GM12891 (cell line): ENCODE data around the gene DCDC2C.

ENCODE experiments used
- PAX5 ChIP-seq: IDR thresholded peaks from 2 replicates; pipeline ENCODE4 v1.6.1; 2011; ENCODE audit warnings: low read length, moderate library complexity, mild to moderate bottlenecking; ENCODE audit not compliant: insufficient read depth, severe bottlenecking
- POLR2A ChIP-seq: IDR thresholded peaks from 2 replicates; pipeline ENCODE4 v1.6.1; 2011; ENCODE audit warnings: low read depth, low read length, control low read depth
- POLR2AphosphoS5 ChIP-seq: IDR thresholded peaks from 2 replicates; pipeline ENCODE4 v1.6.1; 2011; ENCODE audit warnings: low read depth, low read length, control low read depth
- POU2F2 ChIP-seq: IDR thresholded peaks from 2 replicates; pipeline ENCODE4 v1.6.1; 2011; ENCODE audit warnings: low read depth, mild to moderate bottlenecking, control low read depth, low read length, moderate library complexity
- SPI1 ChIP-seq: IDR thresholded peaks from 2 replicates; pipeline ENCODE4 v1.6.1; 2011; ENCODE audit warnings: low read depth, low read length, control low read depth
- TAF1 ChIP-seq: IDR thresholded peaks from 2 replicates; pipeline ENCODE4 v1.6.1; 2011; ENCODE audit warnings: low read depth, low read length, control low read depth

DNA sequence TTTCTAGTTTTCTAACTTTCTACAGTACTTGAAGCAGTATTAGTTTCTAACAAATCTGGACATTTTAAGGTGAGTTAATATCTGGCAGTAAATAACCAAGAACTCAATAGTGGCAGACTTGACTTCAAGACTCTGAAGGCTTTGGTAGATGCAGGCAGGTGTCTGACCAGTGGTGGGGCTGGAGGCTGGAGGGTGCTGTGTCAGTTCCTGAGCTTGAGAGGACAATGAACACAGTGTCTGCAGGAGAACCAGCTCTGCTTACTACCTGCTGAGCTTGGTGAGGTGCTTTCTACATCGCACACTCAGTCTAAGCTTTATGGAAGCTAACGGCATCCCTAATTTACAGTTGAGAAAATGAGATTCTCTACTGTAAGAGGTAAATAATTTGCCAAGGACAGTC lies 24.2 kb upstream of the DCDC2C start:
- TF ChIP-seq POLR2A (no peak), TAF1 (no peak), POLR2AphosphoS5 (no peak), SPI1 (no peak), POU2F2 (no peak), PAX5 (no peak)
